GM21576 (cell line): ENCODE data around the gene CDC37.

ENCODE experiments used
- ATAC-seq: cut with Tn5 transposase; IDR thresholded peaks from one replicate; pipeline ENCODE4 v1.9.1; 2021; ENCODE audit warnings: mild to moderate bottlenecking, moderate library complexity; ENCODE audit not compliant: unreplicated experiment

The CDC37 gene

GRCh38 chr19:10363789-10364281 is 39.5 kb downstream of the CDC37 start:
- no peak for ATAC-seq

DNA sequence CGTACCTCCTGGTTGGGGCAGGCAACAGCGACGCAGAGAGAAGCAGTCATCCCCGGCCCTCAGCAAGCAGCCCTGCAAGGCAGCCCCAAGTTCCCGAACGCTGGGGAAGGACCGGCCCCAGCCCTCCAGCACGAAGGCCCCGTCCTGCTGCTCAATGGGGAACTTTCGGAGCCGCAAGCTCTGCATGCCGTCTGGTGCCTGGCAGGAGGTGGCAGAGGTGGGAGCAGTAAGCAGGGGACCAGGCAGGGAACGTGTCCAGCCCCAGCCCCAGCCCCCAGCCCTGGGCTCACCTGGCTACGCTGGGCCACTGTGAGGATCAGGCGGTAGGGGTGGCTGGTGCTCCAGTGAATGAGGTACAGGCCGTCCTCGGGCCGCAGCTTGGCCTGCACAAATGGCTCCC is 41.1 kb downstream of the CDC37 start:
- no peak for ATAC-seq

GRCh38 chr19:10361569-10362011 is 41.8 kb downstream of the CDC37 start:
- no peak for ATAC-seq

- no peak for ATAC-seq
These were observed 46.9 kb downstream of the CDC37 start for GRCh38 chr19:10356431-10356830.

GRCh38 chr19:10353793-10354391 is 49.5 kb downstream of the CDC37 start:
- no peak for ATAC-seq

GRCh38 chr19:10352764-10353671 is 50.3 kb downstream of the CDC37 start:
- no peak for ATAC-seq

DNA sequence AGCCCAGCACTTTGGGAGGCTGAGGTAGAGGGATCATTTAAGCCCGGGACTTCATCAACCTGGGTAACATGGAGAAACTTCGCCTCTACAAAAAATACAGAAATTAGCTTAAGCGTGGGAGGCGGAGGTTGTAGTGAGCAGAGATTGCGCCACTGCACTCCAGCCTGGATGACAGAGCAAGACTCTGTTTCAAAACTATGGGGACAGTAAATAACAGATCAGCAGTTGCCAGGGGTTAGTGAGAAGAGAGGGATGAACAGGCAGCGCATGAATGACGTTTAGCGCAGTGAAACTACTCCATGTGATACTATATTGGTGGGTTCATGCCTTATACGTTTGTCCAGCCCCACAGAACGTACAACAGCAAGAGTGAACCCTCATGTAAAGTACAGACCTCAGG is 56.8 kb downstream of the CDC37 start:
- ATAC-seq, result no peak

DNA sequence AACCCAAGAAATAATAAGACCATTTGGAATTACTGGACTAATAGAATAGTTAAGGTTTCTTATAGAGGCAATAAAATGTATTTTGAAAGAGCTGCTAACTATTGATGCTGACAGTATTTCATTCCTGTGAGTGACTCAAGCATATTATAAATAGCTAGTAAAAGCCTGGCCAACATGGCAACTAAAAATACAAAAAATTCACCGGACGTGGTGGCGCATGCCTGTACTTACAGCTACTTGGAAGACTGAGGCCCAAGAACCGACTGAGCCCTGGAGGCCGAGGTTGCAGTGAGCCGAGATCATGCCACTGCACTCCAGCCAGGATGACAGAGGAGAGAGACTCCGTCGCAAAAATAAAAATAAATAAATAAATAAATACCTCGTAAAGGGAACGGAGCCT is 58.6 kb downstream of the CDC37 start:
- no peak for ATAC-seq

GRCh38 chr19:10343495-10343894 is 59.8 kb downstream of the CDC37 start:
- ATAC-seq, result no peak
